Measurements from ENCODE around the gene KCTD13.

GRCh38 chr16:29958756-29959155, 32.7 kb upstream of the KCTD13 start:
- TF ChIP-seq EP300 (IDR thresholded peaks at IDR 0.05; ENCODE audit: low read depth) (no peak), CTCF (IDR thresholded peaks at IDR 0.05) (no peak), POLR2AphosphoS5 (IDR thresholded peaks at IDR 0.05) (no peak)
